Measurements from ENCODE around the gene TEX35.

DNA sequence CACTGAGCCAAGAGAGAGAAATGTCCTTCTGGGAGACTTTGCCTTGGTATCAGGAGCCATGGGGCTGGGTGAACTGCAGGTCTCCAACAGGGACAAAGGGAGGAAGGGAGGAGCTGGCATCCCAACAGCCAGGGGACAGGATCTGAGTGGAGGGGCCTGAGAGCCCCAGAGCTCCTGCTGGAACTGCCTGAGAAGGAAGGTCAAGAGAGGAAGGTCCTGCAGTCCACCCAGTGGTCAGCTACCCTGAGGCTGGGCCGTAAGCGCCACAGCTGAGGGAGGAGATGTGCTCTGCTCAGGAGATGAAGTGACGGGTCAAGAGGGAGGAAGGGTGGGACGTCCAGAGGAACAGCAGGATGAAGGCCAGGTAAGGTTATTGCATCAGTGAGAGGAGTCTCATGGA is 8.6 kb upstream of the TEX35 start:
- TF ChIP-seq, protein P1, sequence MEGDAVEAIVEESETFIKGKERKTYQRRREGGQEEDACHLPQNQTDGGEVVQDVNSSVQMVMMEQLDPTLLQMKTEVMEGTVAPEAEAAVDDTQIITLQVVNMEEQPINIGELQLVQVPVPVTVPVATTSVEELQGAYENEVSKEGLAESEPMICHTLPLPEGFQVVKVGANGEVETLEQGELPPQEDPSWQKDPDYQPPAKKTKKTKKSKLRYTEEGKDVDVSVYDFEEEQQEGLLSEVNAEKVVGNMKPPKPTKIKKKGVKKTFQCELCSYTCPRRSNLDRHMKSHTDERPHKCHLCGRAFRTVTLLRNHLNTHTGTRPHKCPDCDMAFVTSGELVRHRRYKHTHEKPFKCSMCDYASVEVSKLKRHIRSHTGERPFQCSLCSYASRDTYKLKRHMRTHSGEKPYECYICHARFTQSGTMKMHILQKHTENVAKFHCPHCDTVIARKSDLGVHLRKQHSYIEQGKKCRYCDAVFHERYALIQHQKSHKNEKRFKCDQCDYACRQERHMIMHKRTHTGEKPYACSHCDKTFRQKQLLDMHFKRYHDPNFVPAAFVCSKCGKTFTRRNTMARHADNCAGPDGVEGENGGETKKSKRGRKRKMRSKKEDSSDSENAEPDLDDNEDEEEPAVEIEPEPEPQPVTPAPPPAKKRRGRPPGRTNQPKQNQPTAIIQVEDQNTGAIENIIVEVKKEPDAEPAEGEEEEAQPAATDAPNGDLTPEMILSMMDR (conservative IDR thresholded peaks at IDR 0.05; ENCODE audit: low read length) = no peak
- TF ChIP-seq EZH2phosphoT487 (IDR thresholded peaks at IDR 0.05; ENCODE audit: borderline replicate concordance, low read depth, low read length) = no peak
